Upper lobe of right lung (tissue), 1 donor: ENCODE results near the gene TRMT2B. TPM values are rescaled to one million over a fixed set of nuclear protein-coding genes. Genes with fewer than 3 reads are reported as not detected.

ENCODE experiments used
- ATAC-seq: fragments of 200-7000 bp; cut with Tn5 transposase; one replicate; pipeline ENCODE4 v1.9.1; 2020; ENCODE audit warnings: mild to moderate bottlenecking, moderate library complexity
- DNase-seq: peaks from one replicate; pipeline ENCODE4 v3.0.0-alpha.2; 2020
- H3K27ac ChIP-seq: fragments of 200-600 bp; one replicate; pipeline ENCODE4 v1.8.0; 2022
- H3K27me3 ChIP-seq: fragments of 200-600 bp; one replicate; pipeline ENCODE4 v1.8.0; 2022; ENCODE audit warnings: mild to moderate bottlenecking
- H3K36me3 ChIP-seq: fragments of 200-600 bp; one replicate; pipeline ENCODE4 v1.8.0; 2022
- H3K4me1 ChIP-seq: fragments of 200-600 bp; one replicate; pipeline ENCODE4 v1.8.0; 2022
- H3K4me3 ChIP-seq: fragments of 200-600 bp; one replicate; pipeline ENCODE4 v1.8.0; 2022; ENCODE audit warnings: mild to moderate bottlenecking
- H3K9me3 ChIP-seq: fragments of 200-600 bp; one replicate; pipeline ENCODE4 v1.8.0; 2022
- intact Hi-C: fragments of 100-400 bp; cut with DNase I; formaldehyde crosslinking; loops from one replicate; pipeline ENCODE4 v1.11.0; 2022
- long read RNA-seq: library from polyadenylated mRNA; unstranded; transcript quantifications from one replicate; pipeline ENCODE4 v2.0.0, GENCODE V29; 2021
- total RNA-seq: library from RNA; stranded (reverse); fragmentation: NEBNext Ultra II Directional; extraction: Animal tissue kit (Norgen Biotek cat#: 25700); gene quantifications from one replicate; pipeline ENCODE4 v1.2.1, GENCODE V29; 2021
- TF ChIP-seq, protein P1 (sequence below): fragments of 200-600 bp; IDR thresholded peaks from one replicate; pipeline ENCODE4 v1.8.0; 2022; ENCODE audit warnings: antibody characterized with exemption
- donor health status: DM: no; HTN: yes; CAD: no; lungs with severe emphysema.

Gene TRMT2B
- 20.9 TPM for total RNA-seq
- long read RNA-seq, partial matches to known transcripts, result 0 of 14 reads
- long read RNA-seq, other reads (novel, unspliced or antisense), result 14 of 14 reads

GRCh38 chrX:101051549-101052302 lies at the start of gene TRMT2B:
TRMT2B (minus strand) TSS chrX:101052111; CDS start chrX:101042289, 9,822 bp downstream.
- ATAC-seq, result peak; percentile 98
- peak; percentile 91 for DNase-seq
- intact Hi-C loops, result no loop called here

DNA sequence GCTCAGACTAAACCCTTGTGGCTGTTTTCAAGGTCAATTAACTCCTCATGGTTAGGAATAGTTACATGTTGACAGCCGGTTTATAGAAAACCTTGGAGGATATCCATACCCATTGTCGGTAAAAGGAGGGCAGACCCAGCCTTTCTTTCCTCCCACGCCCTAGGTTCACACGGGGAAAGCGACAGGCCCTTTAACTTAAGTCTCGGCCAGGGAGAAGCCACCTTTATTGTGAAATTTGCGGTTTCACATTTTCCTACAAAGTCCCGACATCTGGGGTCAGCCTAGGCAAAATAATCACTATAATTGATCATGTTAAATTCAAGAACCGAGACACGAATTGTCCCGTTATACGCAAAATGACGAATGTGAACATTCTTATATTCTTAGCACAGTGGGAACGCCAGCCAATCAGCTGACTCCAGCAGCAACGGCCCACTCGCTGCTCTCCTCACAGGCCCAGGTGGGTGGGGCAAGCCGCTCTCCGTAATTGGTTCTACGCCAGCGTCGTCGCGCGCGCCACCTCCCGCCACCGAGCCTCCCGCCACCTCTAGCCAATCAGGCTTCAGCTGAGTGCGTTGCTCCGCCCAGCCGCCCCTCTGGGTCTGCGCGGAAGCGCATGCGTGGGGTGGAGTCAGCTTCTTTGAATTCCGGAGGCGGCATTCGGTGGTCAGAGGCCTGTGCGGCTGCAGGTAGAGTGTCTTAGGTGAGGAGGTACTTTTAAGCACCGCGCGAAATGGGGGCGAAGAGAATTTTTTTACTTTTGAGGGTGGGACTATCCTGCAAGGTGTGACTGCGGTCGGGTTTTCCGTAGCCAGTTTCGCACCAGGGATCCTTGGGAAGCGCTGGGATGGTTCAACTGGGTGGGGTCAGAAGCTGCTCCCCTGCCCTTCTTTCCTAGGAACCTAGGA lies 45.9 kb upstream of the TRMT2B start, which contains the start of gene CENPI:
TSS of gene CENPI (plus strand) at position 659 of the 908 bp plus-strand sequence. CDS start 2,867 bp downstream, outside the sequence.
- intact Hi-C loops, result no loop called here
- DNase-seq (peak; percentile 95), ATAC-seq (peak; percentile 100)
- Histone ChIP-seq H3K4me1 (no peaks in the 10 kb centered on the region), H3K9me3 (no peaks in the 10 kb centered on the region), H3K27ac (peak within 1 kb of the TSS; percentile 80), H3K27me3 (no peaks in the 10 kb centered on the region), H3K4me3 (peak within 1 kb of the TSS; percentile 52), H3K36me3 (no peaks in the 10 kb centered on the region)
- TF ChIP-seq, protein P1, sequence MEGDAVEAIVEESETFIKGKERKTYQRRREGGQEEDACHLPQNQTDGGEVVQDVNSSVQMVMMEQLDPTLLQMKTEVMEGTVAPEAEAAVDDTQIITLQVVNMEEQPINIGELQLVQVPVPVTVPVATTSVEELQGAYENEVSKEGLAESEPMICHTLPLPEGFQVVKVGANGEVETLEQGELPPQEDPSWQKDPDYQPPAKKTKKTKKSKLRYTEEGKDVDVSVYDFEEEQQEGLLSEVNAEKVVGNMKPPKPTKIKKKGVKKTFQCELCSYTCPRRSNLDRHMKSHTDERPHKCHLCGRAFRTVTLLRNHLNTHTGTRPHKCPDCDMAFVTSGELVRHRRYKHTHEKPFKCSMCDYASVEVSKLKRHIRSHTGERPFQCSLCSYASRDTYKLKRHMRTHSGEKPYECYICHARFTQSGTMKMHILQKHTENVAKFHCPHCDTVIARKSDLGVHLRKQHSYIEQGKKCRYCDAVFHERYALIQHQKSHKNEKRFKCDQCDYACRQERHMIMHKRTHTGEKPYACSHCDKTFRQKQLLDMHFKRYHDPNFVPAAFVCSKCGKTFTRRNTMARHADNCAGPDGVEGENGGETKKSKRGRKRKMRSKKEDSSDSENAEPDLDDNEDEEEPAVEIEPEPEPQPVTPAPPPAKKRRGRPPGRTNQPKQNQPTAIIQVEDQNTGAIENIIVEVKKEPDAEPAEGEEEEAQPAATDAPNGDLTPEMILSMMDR, result no peak

More at GRCh38 chrX:101051549-101052302, at the start of gene TRMT2B:
- H3K27ac ChIP-seq, result peak within 1 kb of the TSS; percentile 92
- H3K36me3 ChIP-seq, result no peaks in the 10 kb centered on the region
- peak within 1 kb of the TSS; percentile 61 for H3K4me3 ChIP-seq
- TF ChIP-seq, protein P1, result no peak
- no peaks in the 10 kb centered on the region for H3K27me3 ChIP-seq
- H3K9me3 ChIP-seq, result no peaks in the 10 kb centered on the region
- H3K4me1 ChIP-seq, result no peaks in the 10 kb centered on the region

GRCh38 chrX:101091817-101092216 lies 39.9 kb upstream of the TRMT2B start:
- H3K36me3 ChIP-seq, result no peaks in the 10 kb centered on the region
- H3K9me3 ChIP-seq, result no peaks in the 10 kb centered on the region
- H3K4me1 ChIP-seq, result no peaks in the 10 kb centered on the region
- H3K4me3 ChIP-seq, result no peak overlapping the region
- H3K27me3 ChIP-seq, result no peaks in the 10 kb centered on the region
- TF ChIP-seq, protein P1, result no peak
- DNase-seq (no peak), ATAC-seq (no peak)
- intact Hi-C loops, result no loop called here
- H3K27ac ChIP-seq, result no peak overlapping the region

DNA sequence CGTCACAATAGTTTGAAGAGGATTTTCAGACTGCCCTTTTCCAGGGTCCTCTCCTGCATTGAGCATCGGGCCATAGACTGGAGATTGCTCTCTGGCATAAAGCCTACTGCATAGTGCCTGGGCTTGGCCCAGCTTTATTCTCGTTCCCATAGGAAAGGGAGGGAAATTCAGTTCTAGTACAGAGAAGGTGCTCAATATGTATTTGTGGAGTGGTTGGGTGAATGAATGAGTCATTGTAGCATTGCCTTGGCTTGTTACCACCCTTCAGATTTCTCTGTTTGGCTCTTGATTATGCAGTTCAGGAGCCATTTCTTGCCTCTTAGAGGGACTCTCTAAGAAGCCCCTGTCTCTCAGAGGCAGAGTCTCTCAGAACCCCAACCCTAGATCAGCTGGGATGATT lies 29.3 kb upstream of the TRMT2B start:
- ATAC-seq, result no peak
- no peaks in the 10 kb centered on the region for H3K27me3 ChIP-seq
- no peak overlapping the region for H3K4me3 ChIP-seq
- intact Hi-C loops, result no loop called here
- no peaks in the 10 kb centered on the region for H3K36me3 ChIP-seq
- no peak overlapping the region for H3K27ac ChIP-seq
- H3K9me3 ChIP-seq, result no peaks in the 10 kb centered on the region
- no peaks in the 10 kb centered on the region for H3K4me1 ChIP-seq
- TF ChIP-seq, protein P1, result no peak
- DNase-seq, result no peak

GRCh38 chrX:101080326-101081124 lies 28.6 kb upstream of the TRMT2B start:
- H3K27me3 ChIP-seq, result no peaks in the 10 kb centered on the region
- no peak for DNase-seq
- intact Hi-C loops, result no loop called here
- no peaks in the 10 kb centered on the region for H3K9me3 ChIP-seq
- H3K4me3 ChIP-seq, result no peak overlapping the region
- ATAC-seq, result no peak
- no peaks in the 10 kb centered on the region for H3K36me3 ChIP-seq
- H3K27ac ChIP-seq, result no peak overlapping the region
- H3K4me1 ChIP-seq, result no peaks in the 10 kb centered on the region
- TF ChIP-seq, protein P1, result no peak
